HCT116 (cell line): ENCODE measurements around the gene IFNL1. TPM values are rescaled to one million over a fixed set of nuclear protein-coding genes. Genes with fewer than 3 reads are reported as not detected.
"Not testable (repeated sequence)": the region's sequence is repeated elsewhere in the genome, so short reads cannot be mapped to it uniquely, and the experiment has no call there.

Experiments
- ATAC-seq: fragments of 200-7000 bp; cut with Tn5 transposase; 2 replicates; pipeline ENCODE4 v1.9.1; 2020; ENCODE audit warnings: mild to moderate bottlenecking, moderate library complexity
- BruUV-seq: library from RNA; stranded (reverse); fragments of 400-500 nt; replicated peaks from 2 replicates; lab custom pipeline; 2021; lab: Mats Ljungman, UMichigan
- CTCF ChIA-PET: fragments of 300-600 bp; sonication (Branson Sonifier 250); formaldehyde crosslinking; loops from one replicate; lab custom pipeline; 2021; ENCODE audit warnings: antibody characterized with exemption; lab: Charles Lee
- POLR2A ChIA-PET: fragments of 300-600, 350-600 bp; sonication (Branson Sonifier 250); formaldehyde crosslinking; loops from one replicate; lab custom pipeline; 2021; ENCODE audit warnings: antibody characterized with exemption; lab: Charles Lee
- RAD21 ChIA-PET, 2 experiments: fragments of 300-600 bp; sonication (Branson Sonifier 250); formaldehyde crosslinking; loops; one replicate each; lab custom pipeline; 2023; ENCODE audit warnings: low total read pairs in 2 of 2; ENCODE audit not compliant: uncharacterized antibody in 2 of 2, unreplicated experiment in 2 of 2, low non-redundant PET in 1 of 2; lab: Charles Lee
- DNase-seq: peaks from one replicate; pipeline ENCODE4 v3.0.0-alpha.2; 2010; ENCODE audit warnings: low read depth, low spot score
- H2AFZ ChIP-seq: fragments of 200-600 bp; shearing (Covaris generic), sonication (generic); 2 replicates; pipeline ENCODE4 v1.6.1; 2017; ENCODE audit warnings: low read depth, mixed run types, mixed read lengths, antibody characterized with exemption, low read length; ENCODE audit not compliant: poor library complexity, severe bottlenecking
- H3K27ac ChIP-seq: 2 replicates; pipeline ENCODE4 v1.5.1; 2012; ENCODE audit warnings: low read depth, low read length
- H3K27me3 ChIP-seq: fragments of 200-600 bp; sonication (generic); 2 replicates; pipeline ENCODE4 v1.6.1; 2016; ENCODE audit warnings: mixed run types, low read length, mixed read lengths; ENCODE audit not compliant: insufficient read depth
- H3K36me3 ChIP-seq, 2 experiments: fragments of 200-500 bp in 1 of 2; fragments of 200-600 bp in 1 of 2; sonication (Bioruptor generic) in 1 of 2; sonication (generic) in 1 of 2; 2 replicates each; pipeline versions ENCODE4 v1.5.1 to v1.6.1; 2014 to 2016; ENCODE audit warnings: low read length in 2 of 2, inconsistent platforms in 1 of 2, mixed read lengths in 1 of 2, mixed run types in 1 of 2; ENCODE audit not compliant: insufficient read depth in 2 of 2, control insufficient read depth in 1 of 2
- H3K4me1 ChIP-seq, 2 experiments: fragments of 200-600 bp in 1 of 2; sonication (generic) in 1 of 2; 2 replicates each; pipeline versions ENCODE4 v1.5.1 to v1.6.1; 2012 to 2017; ENCODE audit warnings: low read length in 2 of 2, inconsistent platforms in 1 of 2, mild to moderate bottlenecking in 1 of 2, mixed read lengths in 1 of 2, mixed run types in 1 of 2, moderate library complexity in 1 of 2; ENCODE audit not compliant: insufficient read depth in 2 of 2, control insufficient read depth in 1 of 2
- H3K4me2 ChIP-seq: fragments of 200-600 bp; sonication (generic); 2 replicates; pipeline ENCODE4 v1.6.1; 2017; ENCODE audit warnings: mixed run types, low read length, mixed read lengths
- H3K4me3 ChIP-seq, 2 experiments: fragments of 200-600 bp in 1 of 2; sonication (generic) in 1 of 2; replicated peaks in 1 of 2; 2 replicates each; pipeline ENCODE4 v1.5.1; 2011 to 2016; ENCODE audit warnings: low read length in 2 of 2, control low read depth in 1 of 2, low read depth in 1 of 2, mild to moderate bottlenecking in 1 of 2, mixed read lengths in 1 of 2, mixed run types in 1 of 2
- H3K79me2 ChIP-seq: fragments of 200-600 bp; sonication (generic); 2 replicates; pipeline ENCODE4 v1.6.1; 2017; ENCODE audit warnings: mild to moderate bottlenecking, mixed run types, low read length, moderate library complexity, mixed read lengths; ENCODE audit not compliant: insufficient read depth
- H3K9ac ChIP-seq: fragments of 200-600 bp; sonication (generic); 2 replicates; pipeline ENCODE4 v1.6.1; 2016; ENCODE audit warnings: low read length, mixed read lengths
- H3K9me2 ChIP-seq: fragments of 200-600 bp; sonication (generic), shearing (Covaris generic); 2 replicates; pipeline ENCODE4 v1.6.1; 2017; ENCODE audit warnings: mixed run types, mild to moderate bottlenecking, moderate library complexity; ENCODE audit not compliant: insufficient read depth
- H3K9me3 ChIP-seq, 2 experiments: fragments of 200-500 bp in 1 of 2; fragments of 200-600 bp in 1 of 2; sonication (Bioruptor generic) in 1 of 2; sonication (generic) in 1 of 2; 2 replicates each; pipeline ENCODE4 v1.6.1; 2014 to 2017; ENCODE audit warnings: low read length in 2 of 2, mixed read lengths in 2 of 2, inconsistent platforms in 1 of 2, low read depth in 1 of 2, mild to moderate bottlenecking in 1 of 2, mixed run types in 1 of 2, moderate library complexity in 1 of 2; ENCODE audit not compliant: control insufficient read depth in 1 of 2, insufficient read depth in 1 of 2
- H4K20me1 ChIP-seq: fragments of 200-600 bp; sonication (generic), shearing (Covaris generic); 2 replicates; pipeline ENCODE4 v1.6.1; 2017; ENCODE audit warnings: mixed run types, mild to moderate bottlenecking, moderate library complexity; ENCODE audit not compliant: insufficient read depth
- ATF3 ChIP-seq: IDR thresholded peaks from 2 replicates; pipeline ENCODE4 v1.6.1; 2012
- FOSL1 ChIP-seq: IDR thresholded peaks from 2 replicates; pipeline ENCODE4 v1.6.1; 2012; ENCODE audit warnings: low read depth
- MAX ChIP-seq: IDR thresholded peaks from 2 replicates; pipeline ENCODE4 v1.6.1; 2012
- POLR2A ChIP-seq: IDR thresholded peaks from 2 replicates; pipeline ENCODE4 v1.7.0; 2011; ENCODE audit warnings: borderline replicate concordance; ENCODE audit not compliant: insufficient read depth, insufficient read length; ENCODE audit errors: extremely low read depth
- RAD21 ChIP-seq: IDR thresholded peaks from 2 replicates; pipeline ENCODE4 v1.6.1; 2012; ENCODE audit warnings: low read depth, mild to moderate bottlenecking
- SIN3A ChIP-seq: IDR thresholded peaks from 2 replicates; pipeline ENCODE4 v1.6.1; 2012; ENCODE audit warnings: low read depth
- SRF ChIP-seq: IDR thresholded peaks from 2 replicates; pipeline ENCODE4 v1.6.1; 2012; ENCODE audit warnings: low read depth
- TCF7L2 ChIP-seq: IDR thresholded peaks from 2 replicates; pipeline ENCODE4 v1.7.0; 2011; ENCODE audit warnings: borderline replicate concordance, inconsistent platforms; ENCODE audit not compliant: insufficient read depth, insufficient read length; ENCODE audit errors: extremely low read depth
- ZNF274 ChIP-seq: fragments of 200-500 bp; sonication (Bioruptor generic); IDR thresholded peaks from 2 replicates; pipeline ENCODE4 v1.6.1; 2014; ENCODE audit warnings: mild to moderate bottlenecking, low read depth, low read length, inconsistent platforms
- intact Hi-C: fragments of 100-400 bp; cut with micrococcal nuclease; formaldehyde crosslinking; loops from 2 replicates; pipeline ENCODE4 v1.10.0; 2022
- total RNA-seq: library from RNA; stranded (reverse); gene quantifications from one replicate; pipeline ENCODE4 v1.2.1, GENCODE V29; 2021; ENCODE audit not compliant: unreplicated experiment

Gene IFNL1
- total RNA-seq, 1 experiment from 2014 or later = not detected

DNA sequence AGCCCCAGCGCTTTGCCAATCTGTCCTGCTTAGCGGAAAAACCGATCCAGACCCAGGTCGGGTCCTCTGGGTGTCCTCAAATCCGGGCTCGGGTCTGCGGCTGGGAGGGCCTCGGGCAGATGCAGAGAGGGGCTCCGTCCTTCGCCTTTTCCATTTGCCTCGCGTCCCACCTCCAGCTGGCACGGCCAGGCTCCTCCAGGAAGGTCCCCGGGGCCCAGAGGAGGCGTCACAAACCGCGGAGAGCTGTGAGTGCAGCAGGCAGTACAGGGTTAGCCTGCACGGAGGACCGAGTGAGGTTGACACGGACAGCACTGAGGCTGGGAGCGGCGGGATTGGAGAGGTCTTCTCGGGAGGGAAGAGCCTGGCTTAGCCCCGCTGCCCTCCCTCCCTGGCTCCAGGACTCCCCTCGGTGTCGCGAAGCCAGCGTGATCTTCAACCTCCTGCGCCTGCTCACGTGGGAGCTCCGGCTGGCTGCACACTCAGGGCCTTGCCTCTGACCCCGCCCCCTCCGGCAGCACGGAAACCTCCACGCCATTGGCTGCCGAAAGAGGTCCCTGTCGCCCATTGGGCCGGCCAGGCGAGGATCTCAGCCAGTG is 30.8 kb upstream of the IFNL1 start:
- no peaks in the 10 kb centered on the region for H3K27me3 ChIP-seq
- H3K4me2 ChIP-seq = no peak overlapping the region
- ATAC-seq = peak; percentile 37; the same call in 1 of the 2 replicates
- H3K4me1 ChIP-seq = no peaks in the 10 kb centered on the region
- no peaks in the 10 kb centered on the region for H3K36me3 ChIP-seq
- H3K4me3 ChIP-seq = no peak overlapping the region
- H3K9me3 ChIP-seq = no peaks in the 10 kb centered on the region
- CTCF ChIA-PET = no interaction called here
- no peaks in the 10 kb centered on the region for H3K79me2 ChIP-seq
- DNase-seq = no peak
- no peak overlapping the region for H3K27ac ChIP-seq
- no peak overlapping the region for H3K9ac ChIP-seq
- RAD21 ChIA-PET = no interaction called here
- no peaks in the 10 kb centered on the region for H4K20me1 ChIP-seq
- POLR2A ChIA-PET = no interaction called here
- TF ChIP-seq FOSL1 (no peak), POLR2A (no peak), MAX (no peak), ATF3 (no peak), ZNF274 (no peak), SIN3A (no peak), RAD21 (no peak), SRF (no peak), TCF7L2 (no peak)
- intact Hi-C loops = no loop called here
- H3K9me2 ChIP-seq = no peaks in the 10 kb centered on the region
- no TSS peak for BruUV-seq
- H2AFZ ChIP-seq = no peak overlapping the region

DNA sequence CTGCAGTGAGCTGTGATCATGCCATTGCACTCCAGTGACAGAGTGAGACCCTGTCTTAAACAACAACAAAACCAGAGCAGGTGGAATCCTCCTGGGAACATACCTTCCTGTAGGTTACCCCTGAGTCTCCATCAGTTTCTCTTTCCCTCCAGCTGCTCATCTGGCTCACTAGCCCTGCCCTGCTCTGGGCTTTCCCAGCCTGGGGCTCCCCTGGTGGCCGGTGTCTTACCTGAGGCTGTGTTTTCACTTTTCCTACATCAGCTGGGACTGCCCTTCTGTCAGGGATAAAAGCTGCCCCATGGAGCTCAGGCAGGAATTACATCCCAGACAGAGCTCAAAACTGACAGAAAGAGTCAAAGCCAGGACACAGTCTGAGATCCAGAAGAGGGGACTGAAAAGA is 28.1 kb upstream of the IFNL1 start, which contains the start of gene IFNL2:
TSS of gene IFNL2 (plus strand) at position 312 of the 400 bp plus-strand sequence. CDS start 173 bp downstream, outside the sequence.
- BruUV-seq, H3K9ac ChIP-seq, H3K27me3 ChIP-seq, DNase-seq, H3K4me2 ChIP-seq, POLR2A ChIA-PET, H3K4me3 ChIP-seq, H2AFZ ChIP-seq, H3K9me2 ChIP-seq, RAD21 ChIA-PET, intact Hi-C loops, H3K4me1 ChIP-seq, H3K36me3 ChIP-seq, H4K20me1 ChIP-seq, H3K27ac ChIP-seq, H3K9me3 ChIP-seq, H3K79me2 ChIP-seq, CTCF ChIA-PET: not testable (repeated sequence)
- peak; percentile 97 for ATAC-seq

DNA sequence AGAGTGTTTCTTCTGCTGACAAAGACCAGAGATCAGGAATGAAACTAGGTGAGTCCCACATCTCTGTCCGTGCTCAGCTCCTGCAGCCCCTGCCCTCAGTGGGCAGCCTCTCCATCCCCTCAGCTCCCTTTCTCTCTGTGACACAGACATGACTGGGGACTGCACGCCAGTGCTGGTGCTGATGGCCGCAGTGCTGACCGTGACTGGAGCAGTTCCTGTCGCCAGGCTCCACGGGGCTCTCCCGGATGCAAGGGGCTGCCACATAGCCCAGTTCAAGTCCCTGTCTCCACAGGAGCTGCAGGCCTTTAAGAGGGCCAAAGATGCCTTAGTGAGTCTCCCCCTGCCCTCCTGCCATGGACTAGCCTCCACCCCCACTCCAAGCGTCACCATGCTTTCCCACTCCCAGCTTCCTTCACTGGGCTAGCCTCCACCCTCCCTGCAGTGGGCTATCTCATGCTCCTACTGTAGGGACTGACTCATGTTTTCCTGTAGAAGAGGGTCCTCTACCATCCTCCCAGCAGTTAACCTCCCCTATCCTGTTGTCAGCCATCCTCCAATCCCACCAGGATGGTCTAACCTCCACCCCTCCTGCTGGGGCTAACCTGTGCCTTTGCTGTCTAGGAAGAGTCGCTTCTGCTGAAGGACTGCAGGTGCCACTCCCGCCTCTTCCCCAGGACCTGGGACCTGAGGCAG is 27.5 kb upstream of the IFNL1 start:
- H3K4me2 ChIP-seq, CTCF ChIA-PET, H4K20me1 ChIP-seq, H3K9me2 ChIP-seq, ATAC-seq, H3K4me1 ChIP-seq, H3K9me3 ChIP-seq, H2AFZ ChIP-seq, H3K36me3 ChIP-seq, H3K27ac ChIP-seq, intact Hi-C loops, POLR2A ChIA-PET, DNase-seq, H3K79me2 ChIP-seq, H3K27me3 ChIP-seq, H3K4me3 ChIP-seq, RAD21 ChIA-PET, H3K9ac ChIP-seq, BruUV-seq: not testable (repeated sequence)
